SJCRH30 (cell line): ENCODE data around the gene VWA5B1. TPM values are rescaled to one million over a fixed set of nuclear protein-coding genes. Genes with fewer than 3 reads are reported as not detected.

Source experiments
- DNase-seq, 2 experiments: peaks; one replicate each; pipeline ENCODE4 v3.0.0-alpha.2; 2015 to 2020
- H3K27ac ChIP-seq: fragments of 250-450 bp; sonication (Bioruptor Pico); 2 replicates; pipeline ENCODE4 v1.5.1; 2020; ENCODE audit warnings: mild to moderate bottlenecking, moderate library complexity
- H3K27me3 ChIP-seq: fragments of 250-450 bp; sonication (Bioruptor Pico); 2 replicates; pipeline ENCODE4 v1.5.1; 2020; ENCODE audit warnings: mild to moderate bottlenecking, moderate library complexity
- H3K36me3 ChIP-seq: fragments of 250-450 bp; sonication (Bioruptor Pico); 2 replicates; pipeline ENCODE4 v1.5.1; 2020; ENCODE audit warnings: mild to moderate bottlenecking, moderate library complexity
- H3K4me1 ChIP-seq: fragments of 250-450 bp; sonication (Bioruptor Pico); 2 replicates; pipeline ENCODE4 v1.5.1; 2020; ENCODE audit warnings: mild to moderate bottlenecking, moderate library complexity
- H3K4me3 ChIP-seq: fragments of 250-450 bp; sonication (Bioruptor Pico); 2 replicates; pipeline ENCODE4 v1.5.1; 2020; ENCODE audit warnings: mild to moderate bottlenecking, moderate library complexity
- H3K9me3 ChIP-seq: fragments of 250-450 bp; sonication (Bioruptor Pico); replicated peaks from 2 replicates; pipeline ENCODE4 v1.5.1; 2020; ENCODE audit warnings: mild to moderate bottlenecking, moderate library complexity
- total RNA-seq: library from RNA; depleted of rRNA; stranded (reverse); fragments of >200 nt; shearing (Covaris generic); gene quantifications from 2 replicates; pipeline ENCODE4 v1.2.3, GENCODE V29; 2014

Gene VWA5B1
- total RNA-seq, 1 experiment from 2014 or later = not detected

- peaks cover 4% of the 10 kb centered on the region; the same call in 1 of the 2 replicates for H3K4me1 ChIP-seq
- H3K9me3 ChIP-seq = no peaks in the 10 kb centered on the region
- peaks cover 21% of the 10 kb centered on the region for H3K27me3 ChIP-seq
- no peak overlapping the region for H3K27ac ChIP-seq
- H3K4me3 ChIP-seq = no peak overlapping the region
- no peaks in the 10 kb centered on the region for H3K36me3 ChIP-seq
- DNase-seq = no peak
These were observed 66.3 kb downstream of the VWA5B1 start for GRCh38 chr1:20356850-20357459.

GRCh38 chr1:20357796-20358195 is 67.1 kb downstream of the VWA5B1 start:
- DNase-seq = no peak
- no peak overlapping the region for H3K4me3 ChIP-seq
- peaks cover 18% of the 10 kb centered on the region for H3K27me3 ChIP-seq
- H3K36me3 ChIP-seq = no peaks in the 10 kb centered on the region
- no peak overlapping the region for H3K27ac ChIP-seq
- no peaks in the 10 kb centered on the region for H3K9me3 ChIP-seq
- peaks cover 4% of the 10 kb centered on the region; the same call in 1 of the 2 replicates for H3K4me1 ChIP-seq

- peak; percentile 56 to 58 for DNase-seq
- Histone ChIP-seq H3K9me3 (no peaks in the 10 kb centered on the region), H3K36me3 (no peaks in the 10 kb centered on the region), H3K4me1 (peaks cover 4% of the 10 kb centered on the region; the same call in 1 of the 2 replicates), H3K27ac (no peak overlapping the region), H3K27me3 (peaks cover 10% of the 10 kb centered on the region), H3K4me3 (no peak overlapping the region)
These were observed 68.1 kb downstream of the VWA5B1 start for GRCh38 chr1:20358761-20359263.

- no peak for DNase-seq
- Histone ChIP-seq H3K4me3 (no peak overlapping the region), H3K27me3 (peaks cover 1% of the 10 kb centered on the region), H3K27ac (no peak overlapping the region), H3K9me3 (no peaks in the 10 kb centered on the region), H3K4me1 (peaks cover 4% of the 10 kb centered on the region; the same call in 1 of the 2 replicates), H3K36me3 (no peaks in the 10 kb centered on the region)
These were observed 69.0 kb downstream of the VWA5B1 start for GRCh38 chr1:20359451-20360330.

GRCh38 chr1:20361401-20361800 is 70.7 kb downstream of the VWA5B1 start:
- no peak overlapping the region for H3K27ac ChIP-seq
- no peaks in the 10 kb centered on the region for H3K9me3 ChIP-seq
- peaks cover 4% of the 10 kb centered on the region; the same call in 1 of the 2 replicates for H3K4me1 ChIP-seq
- peaks cover 13% of the 10 kb centered on the region; the same call in 1 of the 2 replicates for H3K27me3 ChIP-seq
- DNase-seq = no peak
- no peaks in the 10 kb centered on the region for H3K36me3 ChIP-seq
- H3K4me3 ChIP-seq = no peak overlapping the region

- H3K4me3 ChIP-seq = no peak overlapping the region
- peak; percentile 51 to 74 for DNase-seq
- H3K27me3 ChIP-seq = peaks cover 13% of the 10 kb centered on the region; the same call in 1 of the 2 replicates
- H3K4me1 ChIP-seq = peaks cover 4% of the 10 kb centered on the region; the same call in 1 of the 2 replicates
- H3K36me3 ChIP-seq = no peaks in the 10 kb centered on the region
- no peak overlapping the region for H3K27ac ChIP-seq
- no peaks in the 10 kb centered on the region for H3K9me3 ChIP-seq
These were observed 71.2 kb downstream of the VWA5B1 start for GRCh38 chr1:20361805-20362381.

GRCh38 chr1:20362856-20363255 is 72.2 kb downstream of the VWA5B1 start:
- Histone ChIP-seq H3K36me3 (no peaks in the 10 kb centered on the region), H3K27me3 (peaks cover 13% of the 10 kb centered on the region; the same call in 1 of the 2 replicates), H3K9me3 (no peaks in the 10 kb centered on the region), H3K27ac (no peak overlapping the region), H3K4me3 (no peak overlapping the region), H3K4me1 (peaks cover 4% of the 10 kb centered on the region; the same call in 1 of the 2 replicates)
- no peak for DNase-seq

DNA sequence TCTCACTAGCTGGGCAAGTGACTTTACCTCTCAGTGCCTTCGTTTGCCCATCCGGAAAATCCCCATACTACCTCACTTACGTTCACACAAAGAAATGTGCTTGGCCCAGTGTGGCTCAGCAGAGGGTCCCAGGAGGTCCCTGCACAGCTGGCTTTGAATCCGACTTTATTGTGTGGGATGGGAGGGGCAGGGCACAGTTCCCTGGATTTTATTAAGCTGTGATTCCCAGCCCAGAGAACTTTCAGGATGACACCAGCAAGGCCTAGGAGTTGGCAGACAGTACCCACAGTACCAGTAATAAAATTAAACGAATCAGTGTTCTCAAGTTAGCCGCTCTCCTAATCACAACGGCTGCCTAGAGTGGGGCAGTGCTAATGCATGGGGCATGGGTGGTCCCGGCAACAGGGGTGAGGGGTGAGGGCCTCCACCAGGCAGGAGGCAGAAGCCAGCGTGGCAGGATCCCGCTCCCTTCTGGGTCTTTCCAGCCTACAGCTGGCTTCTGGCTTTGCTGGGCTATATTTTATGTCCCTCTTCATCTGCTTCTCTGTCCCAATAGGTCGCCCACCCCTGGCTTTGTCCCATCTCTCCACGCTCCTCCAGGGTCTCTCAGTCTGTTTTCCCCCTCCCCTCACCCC is 74.9 kb downstream of the VWA5B1 start:
- H3K9me3 ChIP-seq = no peaks in the 10 kb centered on the region
- no peak for DNase-seq
- no peak overlapping the region for H3K27ac ChIP-seq
- H3K4me1 ChIP-seq = no peaks in the 10 kb centered on the region
- H3K4me3 ChIP-seq = no peak overlapping the region
- no peaks in the 10 kb centered on the region for H3K36me3 ChIP-seq
- peaks cover 13% of the 10 kb centered on the region; the same call in 1 of the 2 replicates for H3K27me3 ChIP-seq

GRCh38 chr1:20366056-20366462 is 75.4 kb downstream of the VWA5B1 start:
- peak in 1 of 2 experiments; percentile 35 for DNase-seq
- H3K4me1 ChIP-seq = no peaks in the 10 kb centered on the region
- H3K4me3 ChIP-seq = no peak overlapping the region
- no peak overlapping the region for H3K27ac ChIP-seq
- H3K9me3 ChIP-seq = no peaks in the 10 kb centered on the region
- peaks cover 13% of the 10 kb centered on the region; the same call in 1 of the 2 replicates for H3K27me3 ChIP-seq
- H3K36me3 ChIP-seq = no peaks in the 10 kb centered on the region

- Histone ChIP-seq H3K4me3 (no peak overlapping the region), H3K27me3 (peaks cover 13% of the 10 kb centered on the region; the same call in 1 of the 2 replicates)
These were observed 75.9 kb downstream of the VWA5B1 start for GRCh38 chr1:20366463-20367115.

GRCh38 chr1:20367116-20367585 is 76.5 kb downstream of the VWA5B1 start:
- H3K9me3 ChIP-seq = no peaks in the 10 kb centered on the region
- H3K4me1 ChIP-seq = no peaks in the 10 kb centered on the region
- no peaks in the 10 kb centered on the region for H3K36me3 ChIP-seq
- H3K27ac ChIP-seq = no peak overlapping the region
- DNase-seq = no peak
- peaks cover 13% of the 10 kb centered on the region; the same call in 1 of the 2 replicates for H3K27me3 ChIP-seq
- no peak overlapping the region for H3K4me3 ChIP-seq

More at GRCh38 chr1:20366463-20367115, 75.9 kb downstream of the VWA5B1 start:
- Histone ChIP-seq H3K27ac (no peak overlapping the region), H3K4me1 (no peaks in the 10 kb centered on the region), H3K9me3 (no peaks in the 10 kb centered on the region), H3K36me3 (no peaks in the 10 kb centered on the region)
- no peak for DNase-seq

DNA sequence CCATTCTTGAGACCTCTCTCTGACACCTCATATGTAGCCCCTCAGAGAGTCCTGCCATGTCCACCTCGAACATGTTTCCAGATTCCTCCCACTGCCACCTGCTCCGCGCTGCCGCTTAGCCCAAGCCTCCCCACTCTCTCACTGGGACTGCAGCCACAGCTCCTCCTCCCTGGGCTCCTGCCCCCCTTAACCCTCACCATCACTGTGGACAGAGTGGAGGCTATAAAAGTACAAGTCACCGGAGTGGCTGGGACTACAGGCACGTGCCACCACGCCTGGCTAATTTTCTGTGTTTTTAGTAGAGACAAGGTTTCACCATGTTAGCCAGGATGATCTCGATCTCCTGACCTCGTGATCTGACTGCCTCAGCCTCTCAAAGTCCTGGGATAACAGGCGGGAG is 77.0 kb downstream of the VWA5B1 start:
- Histone ChIP-seq H3K9me3 (no peaks in the 10 kb centered on the region), H3K4me1 (no peaks in the 10 kb centered on the region), H3K36me3 (no peaks in the 10 kb centered on the region), H3K27me3 (peaks cover 13% of the 10 kb centered on the region; the same call in 1 of the 2 replicates), H3K4me3 (no peak overlapping the region), H3K27ac (no peak overlapping the region)
- no peak for DNase-seq

DNA sequence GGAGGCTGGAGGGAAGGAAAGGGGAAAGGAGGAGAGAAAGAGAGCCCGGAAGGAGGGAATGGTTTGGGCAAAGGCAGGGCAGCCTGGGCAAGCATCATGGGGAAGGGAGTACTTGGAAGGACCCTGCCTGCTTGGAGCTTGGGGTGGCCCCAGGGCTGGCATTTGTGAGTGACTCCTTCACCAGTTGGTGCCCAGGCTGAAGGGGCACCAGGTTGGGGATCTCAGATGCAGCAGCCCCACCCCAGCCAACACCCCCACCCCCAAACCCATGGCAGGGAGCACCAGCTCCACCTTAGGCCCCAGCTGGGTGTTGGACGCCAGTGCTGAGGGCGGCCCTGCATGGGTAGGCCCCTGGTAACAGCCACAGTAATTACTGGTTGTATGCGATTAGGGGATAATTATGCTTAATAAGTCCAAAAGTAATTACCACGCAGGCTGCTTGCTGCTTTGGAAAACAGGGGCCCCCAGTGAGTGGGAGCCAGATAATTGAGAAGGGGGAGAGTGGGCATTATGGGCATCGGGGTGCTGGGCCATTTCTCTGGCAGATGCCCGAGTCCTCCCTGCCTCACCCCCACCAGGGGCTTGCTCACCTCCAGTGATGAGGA is 78.3 kb downstream of the VWA5B1 start:
- H3K27ac ChIP-seq = no peak overlapping the region
- H3K9me3 ChIP-seq = no peaks in the 10 kb centered on the region
- H3K4me3 ChIP-seq = no peak overlapping the region
- peaks cover 13% of the 10 kb centered on the region; the same call in 1 of the 2 replicates for H3K27me3 ChIP-seq
- H3K4me1 ChIP-seq = peaks cover 5% of the 10 kb centered on the region
- no peak for DNase-seq
- H3K36me3 ChIP-seq = no peaks in the 10 kb centered on the region
